Measurements from ENCODE around the gene ATRN.
"Not testable (repeated sequence)": the region's sequence is repeated elsewhere in the genome, so short reads cannot be mapped to it uniquely, and the experiment has no call there.

Gene ATRN

DNA sequence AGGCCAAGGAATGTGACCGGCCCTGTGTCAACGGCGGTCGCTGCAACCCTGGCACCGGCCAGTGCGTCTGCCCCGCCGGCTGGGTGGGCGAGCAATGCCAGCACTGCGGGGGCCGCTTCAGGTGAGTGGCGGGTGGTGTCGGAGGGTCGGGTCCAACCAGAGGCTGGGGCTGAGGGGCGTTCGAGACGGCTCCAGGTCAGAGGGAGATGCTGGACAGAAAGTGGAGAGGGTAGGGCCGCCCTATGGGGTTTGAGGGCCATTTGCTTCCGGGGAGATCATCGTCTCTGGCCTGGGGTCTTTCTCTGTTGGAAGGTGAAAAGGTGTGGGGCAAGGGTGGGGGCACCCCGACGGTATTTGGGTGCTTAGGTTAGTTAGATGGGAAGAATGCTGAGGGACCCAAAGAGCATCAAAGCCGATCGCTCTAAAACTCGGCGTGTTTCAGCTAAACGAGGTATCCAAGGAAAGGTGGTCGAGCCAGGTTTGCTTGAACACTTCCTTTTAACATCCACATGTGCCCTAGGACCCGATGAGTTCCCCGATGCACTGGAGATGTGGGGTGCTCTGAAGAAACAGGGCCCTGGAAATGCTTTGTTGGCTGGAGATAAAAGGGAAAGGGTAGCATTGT, 691 bp downstream of the ATRN start:
- no peak for DNase-seq

- DNase-seq: no peak
These were observed 1.3 kb downstream of the ATRN start for GRCh38 chr20:3472105-3472504.

DNA sequence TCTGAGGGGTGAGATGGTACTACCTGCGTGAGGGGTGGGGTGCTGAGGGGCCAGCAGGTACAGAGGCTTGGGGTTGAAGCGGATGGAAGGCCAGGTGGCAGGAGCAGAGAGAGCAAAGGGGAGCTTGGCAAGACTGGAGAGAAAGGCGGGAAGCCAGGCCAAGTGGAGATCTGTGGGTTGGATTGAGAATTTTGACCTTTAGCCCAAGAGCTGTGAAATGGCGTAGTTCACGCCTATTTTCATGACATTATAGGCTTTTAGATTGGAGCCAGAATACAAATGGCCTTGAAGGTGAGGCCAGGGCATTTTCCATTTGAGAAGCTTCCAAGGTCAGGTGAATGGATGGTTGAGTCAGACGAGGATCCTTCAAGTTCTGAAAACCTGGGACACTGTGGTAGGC, 2.5 kb downstream of the ATRN start:
- no peak for DNase-seq

DNA sequence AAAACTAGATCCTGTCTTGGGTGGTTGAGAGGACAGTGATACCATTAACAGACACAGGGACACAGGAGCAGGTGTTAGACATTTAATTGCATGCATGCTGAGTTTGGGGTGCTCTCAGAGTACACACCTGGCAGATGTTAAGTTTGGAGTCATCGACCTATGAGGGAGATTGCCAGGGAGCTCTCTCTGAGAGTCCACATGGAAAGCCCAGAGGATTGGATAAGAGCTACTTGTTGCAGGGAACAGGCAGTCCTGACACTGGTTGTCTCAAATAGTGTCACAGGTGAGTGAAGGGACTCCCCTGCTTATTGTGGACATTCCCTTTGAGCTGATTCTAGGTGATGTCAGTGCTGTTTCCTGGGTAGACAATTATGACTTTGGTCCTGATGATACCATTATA, 3.1 kb downstream of the ATRN start:
- DNase-seq: no peak

DNA sequence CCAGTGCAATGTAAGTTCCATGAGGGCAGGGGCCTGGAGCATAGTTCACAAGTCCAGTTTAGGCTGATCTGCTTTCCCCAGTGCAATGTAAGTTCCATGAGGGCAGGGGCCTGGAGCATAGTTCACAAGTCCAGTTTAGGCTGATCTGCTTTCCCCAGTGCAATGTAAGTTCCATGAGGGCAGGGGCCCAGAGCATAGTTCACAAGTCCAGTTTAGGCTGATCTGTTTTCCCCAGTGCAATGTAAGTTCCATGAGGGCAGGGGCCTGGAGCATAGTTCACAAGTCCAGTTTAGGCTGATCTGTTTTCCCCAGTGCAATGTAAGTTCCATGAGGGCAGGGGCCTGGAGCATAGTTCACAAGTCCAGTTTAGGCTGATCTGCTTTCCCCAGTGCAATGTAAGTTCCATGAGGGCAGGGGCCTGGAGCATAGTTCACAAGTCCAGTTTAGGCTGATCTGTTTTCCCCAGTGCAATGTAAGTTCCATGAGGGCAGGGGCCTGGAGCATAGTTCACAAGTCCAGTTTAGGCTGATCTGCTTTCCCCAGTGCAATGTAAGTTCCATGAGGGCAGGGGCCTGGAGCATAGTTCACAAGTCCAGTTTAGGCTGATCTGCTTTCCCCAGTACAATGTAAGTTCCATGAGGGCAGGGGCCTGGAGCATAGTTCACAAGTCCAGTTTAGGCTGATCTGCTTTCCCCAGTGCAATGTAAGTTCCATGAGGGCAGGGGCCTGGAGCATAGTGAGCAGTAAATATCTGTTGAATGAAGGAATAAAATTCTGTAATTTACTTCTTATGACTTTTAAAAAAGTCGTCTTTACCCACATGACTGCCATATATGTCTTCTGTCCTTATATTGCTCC, 6.4 kb downstream of the ATRN start:
- not testable (repeated sequence) for DNase-seq

DNA sequence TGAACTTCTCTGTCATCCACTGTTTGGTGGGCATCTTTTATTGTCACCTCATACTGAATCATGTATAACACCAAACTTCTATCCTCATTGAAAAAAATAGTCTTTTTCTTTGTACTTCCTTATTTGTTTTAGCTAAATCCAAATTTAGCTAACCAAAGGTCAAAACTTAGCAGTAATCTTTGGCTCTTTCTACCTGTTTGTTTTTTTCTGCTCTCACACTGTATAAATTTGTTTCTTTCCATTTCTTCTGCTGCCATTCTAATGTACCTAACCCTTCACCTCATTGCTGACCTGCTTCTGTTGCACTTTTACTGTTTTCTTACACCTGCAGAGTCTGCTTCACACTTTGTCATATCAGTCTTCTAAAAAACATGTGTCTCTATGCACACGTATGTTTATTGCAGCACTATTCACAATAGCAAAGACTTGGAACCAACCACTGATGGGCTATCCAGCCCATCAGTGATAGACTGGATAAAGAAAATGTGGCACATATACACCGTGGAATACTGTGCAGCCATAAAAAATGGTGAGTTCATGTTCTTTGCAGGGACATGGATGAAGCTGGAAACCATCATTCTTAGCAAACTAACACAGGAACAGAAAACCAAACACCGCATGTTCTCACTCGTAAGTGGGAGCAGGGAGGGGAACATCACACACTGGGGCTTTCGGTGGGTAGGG, 7.2 kb downstream of the ATRN start:
- DNase-seq: no peak

DNA sequence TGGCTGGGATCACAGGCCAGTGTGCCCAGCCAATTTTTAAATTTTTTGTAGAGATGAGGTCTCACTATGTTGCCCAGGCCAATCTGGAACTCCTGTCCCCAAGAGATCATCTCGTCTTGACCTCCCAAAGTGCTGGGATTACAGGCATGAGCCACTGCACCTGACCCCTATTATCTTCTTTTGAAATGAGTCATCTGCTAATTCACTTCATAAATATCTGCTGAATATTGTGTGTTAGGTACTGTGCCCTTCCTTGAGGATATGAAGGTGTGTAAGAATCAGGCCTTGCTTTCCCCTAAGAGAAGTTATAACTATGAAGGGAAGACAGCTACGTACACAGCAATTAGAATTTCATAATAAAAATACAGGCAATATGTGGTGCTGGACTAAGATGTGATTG, 8.2 kb downstream of the ATRN start:
- DNase-seq: no peak

GRCh38 chr20:3479759-3480615, 9.2 kb downstream of the ATRN start:
- DNase-seq: no peak

- DNase-seq: no peak
These were observed 12.5 kb downstream of the ATRN start for GRCh38 chr20:3483309-3483708.

GRCh38 chr20:3483784-3484183, 13.0 kb downstream of the ATRN start:
- DNase-seq: no peak

GRCh38 chr20:3485913-3486312, 15.1 kb downstream of the ATRN start:
- DNase-seq: no peak

DNA sequence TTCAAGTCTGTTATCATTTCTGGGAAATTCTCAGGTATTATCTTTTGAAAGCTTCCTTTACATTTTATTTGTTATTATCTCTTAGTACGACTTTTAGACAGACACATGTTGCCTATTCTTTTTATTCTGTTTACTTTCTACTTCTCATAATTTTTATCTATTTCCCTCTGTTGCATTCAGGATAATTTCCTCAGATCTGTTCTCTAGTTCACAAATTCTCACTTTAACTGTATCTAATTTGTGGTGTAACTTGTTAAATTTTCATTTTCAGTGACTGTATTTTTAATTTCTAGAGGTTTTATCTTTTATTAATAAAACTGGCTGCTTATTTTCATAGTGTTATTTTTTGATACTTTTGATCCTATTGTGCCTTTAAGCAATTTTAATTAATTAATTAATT, 16.0 kb downstream of the ATRN start:
- no peak for DNase-seq

DNA sequence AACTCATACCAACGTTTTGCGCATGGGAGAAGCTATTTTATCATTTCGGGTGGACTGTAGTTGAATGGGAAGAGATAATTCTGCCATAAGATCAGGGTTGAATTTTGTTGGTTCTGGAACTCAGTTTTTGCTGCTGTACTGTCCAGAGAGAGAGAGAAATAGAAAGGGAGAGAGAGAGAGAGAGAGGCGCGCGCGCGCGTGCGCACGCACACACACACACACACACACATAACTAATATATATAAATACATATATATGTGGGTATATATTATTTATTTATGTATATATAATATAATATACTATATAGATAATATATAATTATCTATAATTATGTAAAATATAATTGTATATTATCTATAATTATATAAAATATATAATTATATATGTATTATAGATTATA, 21.9 kb downstream of the ATRN start:
- DNase-seq: no peak

GRCh38 chr20:3494218-3494617, 23.4 kb downstream of the ATRN start:
- DNase-seq: no peak

- no peak for DNase-seq
These were observed 32.1 kb downstream of the ATRN start for GRCh38 chr20:3502878-3503277.

- DNase-seq: no peak
These were observed 34.3 kb downstream of the ATRN start for GRCh38 chr20:3505148-3505547.

DNA sequence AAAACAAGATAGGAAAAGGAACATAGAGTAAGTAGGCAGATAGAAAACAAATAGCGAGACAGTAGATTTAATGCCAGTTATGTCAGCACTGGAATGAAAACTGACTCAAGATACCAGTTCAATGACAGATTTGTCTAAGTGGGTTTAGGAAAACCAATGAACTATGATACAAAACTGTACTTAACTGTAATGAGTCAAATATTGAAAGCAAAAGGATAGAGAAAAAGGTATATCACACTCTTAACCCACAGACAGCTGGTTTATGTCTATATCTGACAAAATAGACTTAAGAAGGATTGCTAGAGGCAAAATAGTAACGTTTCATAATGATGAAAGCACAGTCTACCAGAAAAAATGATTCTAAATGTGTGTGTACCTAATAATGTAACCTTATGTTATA, 38.2 kb downstream of the ATRN start:
- DNase-seq: no peak

DNA sequence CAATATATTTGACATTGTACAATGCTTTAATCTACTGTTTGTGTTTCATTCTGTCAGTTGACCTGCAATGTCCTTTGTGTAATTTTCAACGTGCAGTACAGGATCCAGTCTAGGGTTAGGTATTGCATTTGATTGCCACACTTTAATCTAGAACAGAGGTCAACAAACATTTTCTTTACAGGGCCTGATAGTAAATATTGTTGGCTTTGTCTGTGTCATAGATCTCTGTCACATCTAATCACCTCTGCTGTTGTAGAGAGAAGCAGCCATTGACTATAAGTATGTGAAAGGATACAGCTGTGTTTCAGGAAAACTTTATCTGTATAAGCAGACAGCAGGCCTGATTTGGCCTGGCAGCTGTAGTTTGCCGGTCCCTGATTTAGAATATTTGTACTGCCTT, 39.3 kb downstream of the ATRN start:
- DNase-seq: no peak

- DNase-seq: not testable (repeated sequence)
These were observed 41.4 kb downstream of the ATRN start for GRCh38 chr20:3512239-3512638.

DNA sequence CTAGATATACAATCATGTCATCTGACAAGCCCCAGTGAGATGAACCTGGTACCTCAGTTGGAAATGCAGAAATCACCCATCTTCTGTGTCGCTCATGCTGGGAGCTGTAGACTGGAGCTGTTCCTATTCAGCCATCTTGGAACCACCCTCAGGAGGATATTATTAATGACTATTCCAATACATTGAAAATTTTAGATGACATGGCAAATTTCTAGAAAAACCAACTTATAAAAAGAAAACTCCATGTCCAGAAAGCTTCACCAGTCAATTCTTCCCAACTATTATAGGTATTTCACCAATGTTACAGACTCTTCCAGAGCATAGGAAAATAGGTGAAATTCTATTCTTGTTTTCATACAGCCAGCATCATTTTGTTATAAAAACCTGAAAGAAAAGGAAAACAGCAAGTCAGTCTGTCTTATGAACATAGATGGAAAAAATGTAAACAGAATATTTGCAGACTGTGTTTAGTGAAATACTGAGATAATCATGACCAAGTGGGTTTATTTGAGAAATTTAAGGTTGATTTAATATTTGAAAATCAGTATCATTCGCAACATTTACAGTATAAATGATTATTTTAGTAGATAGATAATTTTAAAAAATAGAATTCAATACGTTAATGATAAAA, 43.3 kb downstream of the ATRN start:
- DNase-seq: no peak

GRCh38 chr20:3515379-3516170, 44.8 kb downstream of the ATRN start:
- DNase-seq: no peak
